C4-2B (cell line): ENCODE results near the gene UPK3B.
"Not testable (repeated sequence)": the region's sequence is repeated elsewhere in the genome, so short reads cannot be mapped to it uniquely, and the experiment has no call there.

Experiments
- H3K27ac ChIP-seq: fragments of 450-650 bp; 2 replicates; pipeline ENCODE4 v1.5.1; 2017
- CTCF ChIP-seq: fragments of 450-650 bp; conservative IDR thresholded peaks from 2 replicates; pipeline ENCODE4 v1.5.1; 2017; ENCODE audit warnings: mild to moderate bottlenecking
- ZFX ChIP-seq: fragments of 450-650 bp; IDR thresholded peaks from 2 replicates; pipeline ENCODE4 v1.6.1; 2017

The UPK3B gene

GRCh38 chr7:76509931-76510877 lies at the start of gene UPK3B:
Gene UPK3B (plus strand): TSS chr7:76510552. CDS start chr7:76510653, 101 bp downstream.
- H3K27ac ChIP-seq, result no peak within 1 kb of the TSS; the same call in 1 of the 2 replicates
- TF ChIP-seq CTCF (no peak), ZFX (no peak)

- H3K27ac ChIP-seq, result not testable (repeated sequence)
Observed at GRCh38 chr7:76460767-76461166, 49.6 kb upstream of the UPK3B start.

- not testable (repeated sequence) for H3K27ac ChIP-seq
Observed at GRCh38 chr7:76461464-76462101, 48.8 kb upstream of the UPK3B start, which contains the start of gene DTX2. Gene DTX2 (plus strand): TSS chr7:76461709. CDS start chr7:76480510, 18,801 bp downstream.

GRCh38 chr7:76462271-76462882 lies 48.0 kb upstream of the UPK3B start:
- not testable (repeated sequence) for H3K27ac ChIP-seq

- H3K27ac ChIP-seq, result not testable (repeated sequence)
Observed at GRCh38 chr7:76464959-76465358, 45.4 kb upstream of the UPK3B start.

- not testable (repeated sequence) for H3K27ac ChIP-seq
Observed at GRCh38 chr7:76465950-76466349, 44.4 kb upstream of the UPK3B start.

- not testable (repeated sequence) for H3K27ac ChIP-seq
Observed at GRCh38 chr7:76467743-76468404, 42.5 kb upstream of the UPK3B start.

- H3K27ac ChIP-seq, result not testable (repeated sequence)
Observed at GRCh38 chr7:76471556-76472221, 38.7 kb upstream of the UPK3B start.

GRCh38 chr7:76473097-76473496 lies 37.3 kb upstream of the UPK3B start:
- H3K27ac ChIP-seq, result not testable (repeated sequence)

GRCh38 chr7:76476280-76476679 lies 34.1 kb upstream of the UPK3B start:
- not testable (repeated sequence) for H3K27ac ChIP-seq

GRCh38 chr7:76476742-76477474 lies 33.4 kb upstream of the UPK3B start:
- not testable (repeated sequence) for H3K27ac ChIP-seq

GRCh38 chr7:76479628-76480027 lies 30.7 kb upstream of the UPK3B start:
- H3K27ac ChIP-seq, result not testable (repeated sequence)

GRCh38 chr7:76480403-76481253 lies 29.7 kb upstream of the UPK3B start:
- not testable (repeated sequence) for H3K27ac ChIP-seq

GRCh38 chr7:76482660-76483059 lies 27.7 kb upstream of the UPK3B start:
- H3K27ac ChIP-seq, result peak overlapping the region; percentile 20; the same call in 1 of the 2 replicates

GRCh38 chr7:76483081-76483480 lies 27.3 kb upstream of the UPK3B start:
- H3K27ac ChIP-seq, result peak overlapping the region; percentile 20; the same call in 1 of the 2 replicates

GRCh38 chr7:76484456-76484855 lies 25.9 kb upstream of the UPK3B start:
- not testable (repeated sequence) for H3K27ac ChIP-seq

- not testable (repeated sequence) for H3K27ac ChIP-seq
Observed at GRCh38 chr7:76485822-76486610, 24.3 kb upstream of the UPK3B start.
